HepG2 (cell line): ENCODE results near the gene RPS6KA2. TPM values are rescaled to one million over a fixed set of nuclear protein-coding genes. Genes with fewer than 3 reads are reported as not detected.

Experiments used
- ETV5 ChIP-seq: IDR thresholded peaks from 2 replicates; pipeline ENCODE4 v1.6.1; 2018; ENCODE audit warnings: missing biosample characterization, missing genetic modification reagents, inconsistent platforms, borderline replicate concordance
- MAFF ChIP-seq: IDR thresholded peaks from 2 replicates; pipeline ENCODE4 v1.6.1; 2011; ENCODE audit warnings: low read depth, low read length, improper control_type of control experiment
- MAZ ChIP-seq, 2 experiments: sonication (generic) in 1 of 2; formaldehyde crosslinking in 1 of 2; IDR thresholded peaks; 2 replicates each; pipeline versions ENCODE4 v1.5.0 to v1.6.1; 2012 to 2020; ENCODE audit warnings: low read depth in 2 of 2, mild to moderate bottlenecking in 2 of 2, borderline replicate concordance in 1 of 2, improper control_type of control experiment in 1 of 2, low read length in 1 of 2, missing genetic modification reagents in 1 of 2, moderate library complexity in 1 of 2
- PATZ1 ChIP-seq: sonication (generic); formaldehyde crosslinking; IDR thresholded peaks from 2 replicates; pipeline ENCODE4 v1.4.0; 2020; ENCODE audit warnings: missing genetic modification reagents
- SNRNP70 ChIP-seq: fragments of 200-400 bp; formaldehyde crosslinking; IDR thresholded peaks from 2 replicates; pipeline ENCODE4 v1.6.1; 2017; ENCODE audit warnings: mild to moderate bottlenecking, low read depth, low read length, moderate library complexity
- ZNF652 ChIP-seq: IDR thresholded peaks from 2 replicates; pipeline ENCODE4 v1.6.1; 2016; ENCODE audit warnings: low read depth, borderline replicate concordance
- ZNF670 ChIP-seq: sonication (generic); formaldehyde crosslinking; IDR thresholded peaks from 2 replicates; pipeline ENCODE4 v1.8.0; 2022; ENCODE audit warnings: mild to moderate bottlenecking, missing genetic modification reagents, borderline replicate concordance
- ZNF691 ChIP-seq: sonication (generic); formaldehyde crosslinking; IDR thresholded peaks from 2 replicates; pipeline ENCODE4 v1.4.0; 2020; ENCODE audit warnings: missing genetic modification reagents, low read depth, mild to moderate bottlenecking, borderline replicate concordance
- ZNF83 ChIP-seq: sonication (generic); formaldehyde crosslinking; IDR thresholded peaks from 2 replicates; pipeline ENCODE4 v1.4.0; 2020; ENCODE audit warnings: missing genetic modification reagents, mild to moderate bottlenecking, borderline replicate concordance
- polyA plus RNA-seq, 8 experiments: library from polyadenylated mRNA; depleted of rRNA in 3 of 8; stranded (reverse) in 7 of 8; unstranded in 1 of 8; fragments of >200 nt; fragmentation: Illumina TruSeq in 4 of 8; extraction: Trizol in 4 of 8; gene quantifications; 2 replicates each; pipeline versions ENCODE4 v1.2.1 to v1.2.3, GENCODE V29; 2011 to 2016; ENCODE audit warnings: low read depth in 4 of 8, missing spikeins in 1 of 8, mixed read lengths in 1 of 8; ENCODE audit not compliant: insufficient read depth in 1 of 8
- total RNA-seq, 5 experiments: library from RNA; depleted of rRNA; stranded (reverse); fragments of >200 nt; fragmentation: Illumina TruSeq; extraction: Trizol; gene quantifications; 2 replicates each; pipeline ENCODE4 v1.2.3, GENCODE V29; 2016; ENCODE audit warnings: low read depth in 1 of 5
- TF ChIP-seq, protein P1 (sequence below): sonication (generic); formaldehyde crosslinking; IDR thresholded peaks from one replicate; pipeline ENCODE4 v1.5.1; 2020; ENCODE audit warnings: mild to moderate bottlenecking, missing genetic modification reagents; ENCODE audit errors: not compliant biosample characterization
- TF ChIP-seq, protein P2 (sequence below): sonication (generic); formaldehyde crosslinking; IDR thresholded peaks from 2 replicates; pipeline ENCODE4 v1.4.0; 2020; ENCODE audit warnings: missing genetic modification reagents
- TF ChIP-seq, protein P3 (sequence below): sonication (generic); formaldehyde crosslinking; IDR thresholded peaks from 2 replicates; pipeline ENCODE4 v1.5.0; 2020; ENCODE audit warnings: mild to moderate bottlenecking, low read depth, missing genetic modification reagents, borderline replicate concordance

RPS6KA2 gene
- total and polyA plus RNA-seq, 2 of the 13 experiments (the other 11 are each of a cell fraction or from before 2014, with no cell fraction given) = 0.22 to 0.38 TPM

GRCh38 chr6:166381733-166382499 is 245.1 kb downstream of the RPS6KA2 start (continued):
- TF ChIP-seq PATZ1 (CRISPR knock-in tag) = peak; percentile 4; the same call in 1 of the 2 replicates
- TF ChIP-seq, protein P1, sequence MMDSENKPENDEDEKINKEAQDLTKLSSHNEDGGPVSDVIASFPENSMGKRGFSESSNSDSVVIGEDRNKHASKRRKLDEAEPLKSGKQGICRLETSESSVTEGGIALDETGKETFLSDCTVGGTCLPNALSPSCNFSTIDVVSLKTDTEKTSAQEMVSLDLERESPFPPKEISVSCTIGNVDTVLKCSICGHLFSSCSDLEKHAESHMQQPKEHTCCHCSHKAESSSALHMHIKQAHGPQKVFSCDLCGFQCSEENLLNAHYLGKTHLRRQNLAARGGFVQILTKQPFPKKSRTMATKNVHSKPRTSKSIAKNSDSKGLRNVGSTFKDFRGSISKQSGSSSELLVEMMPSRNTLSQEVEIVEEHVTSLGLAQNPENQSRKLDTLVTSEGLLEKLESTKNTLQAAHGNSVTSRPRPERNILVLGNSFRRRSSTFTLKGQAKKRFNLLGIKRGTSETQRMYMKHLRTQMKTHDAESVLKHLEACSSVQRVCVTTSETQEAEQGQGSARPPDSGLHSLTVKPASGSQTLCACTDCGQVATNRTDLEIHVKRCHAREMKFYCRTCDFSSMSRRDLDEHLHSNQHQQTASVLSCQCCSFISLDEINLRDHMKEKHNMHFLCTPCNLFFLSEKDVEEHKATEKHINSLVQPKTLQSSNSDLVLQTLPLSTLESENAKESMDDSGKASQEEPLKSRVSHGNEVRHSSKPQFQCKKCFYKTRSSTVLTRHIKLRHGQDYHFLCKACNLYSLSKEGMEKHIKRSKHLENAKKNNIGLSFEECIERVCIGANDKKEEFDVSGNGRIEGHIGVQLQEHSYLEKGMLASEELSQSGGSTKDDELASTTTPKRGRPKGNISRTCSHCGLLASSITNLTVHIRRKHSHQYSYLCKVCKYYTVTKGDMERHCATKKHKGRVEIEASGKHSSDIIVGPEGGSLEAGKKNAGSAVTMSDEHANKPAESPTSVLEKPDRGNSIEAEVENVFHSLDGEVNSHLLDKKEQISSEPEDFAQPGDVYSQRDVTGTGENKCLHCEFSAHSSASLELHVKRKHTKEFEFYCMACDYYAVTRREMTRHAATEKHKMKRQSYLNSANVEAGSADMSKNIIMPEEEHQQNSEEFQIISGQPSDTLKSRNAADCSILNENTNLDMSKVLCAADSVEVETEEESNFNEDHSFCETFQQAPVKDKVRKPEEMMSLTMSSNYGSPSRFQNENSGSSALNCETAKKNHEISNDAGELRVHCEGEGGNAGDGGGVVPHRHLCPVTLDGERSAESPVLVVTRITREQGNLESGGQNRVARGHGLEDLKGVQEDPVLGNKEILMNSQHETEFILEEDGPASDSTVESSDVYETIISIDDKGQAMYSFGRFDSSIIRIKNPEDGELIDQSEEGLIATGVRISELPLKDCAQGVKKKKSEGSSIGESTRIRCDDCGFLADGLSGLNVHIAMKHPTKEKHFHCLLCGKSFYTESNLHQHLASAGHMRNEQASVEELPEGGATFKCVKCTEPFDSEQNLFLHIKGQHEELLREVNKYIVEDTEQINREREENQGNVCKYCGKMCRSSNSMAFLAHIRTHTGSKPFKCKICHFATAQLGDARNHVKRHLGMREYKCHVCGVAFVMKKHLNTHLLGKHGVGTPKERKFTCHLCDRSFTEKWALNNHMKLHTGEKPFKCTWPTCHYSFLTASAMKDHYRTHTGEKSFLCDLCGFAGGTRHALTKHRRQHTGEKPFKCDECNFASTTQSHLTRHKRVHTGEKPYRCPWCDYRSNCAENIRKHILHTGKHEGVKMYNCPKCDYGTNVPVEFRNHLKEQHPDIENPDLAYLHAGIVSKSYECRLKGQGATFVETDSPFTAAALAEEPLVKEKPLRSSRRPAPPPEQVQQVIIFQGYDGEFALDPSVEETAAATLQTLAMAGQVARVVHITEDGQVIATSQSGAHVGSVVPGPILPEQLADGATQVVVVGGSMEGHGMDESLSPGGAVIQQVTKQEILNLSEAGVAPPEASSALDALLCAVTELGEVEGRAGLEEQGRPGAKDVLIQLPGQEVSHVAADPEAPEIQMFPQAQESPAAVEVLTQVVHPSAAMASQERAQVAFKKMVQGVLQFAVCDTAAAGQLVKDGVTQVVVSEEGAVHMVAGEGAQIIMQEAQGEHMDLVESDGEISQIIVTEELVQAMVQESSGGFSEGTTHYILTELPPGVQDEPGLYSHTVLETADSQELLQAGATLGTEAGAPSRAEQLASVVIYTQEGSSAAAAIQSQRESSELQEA (CRISPR knock-in tag) = peak; percentile 56
- no peak for TF ChIP-seq ZNF652 (CRISPR knock-in tag)
- TF ChIP-seq, protein P2, sequence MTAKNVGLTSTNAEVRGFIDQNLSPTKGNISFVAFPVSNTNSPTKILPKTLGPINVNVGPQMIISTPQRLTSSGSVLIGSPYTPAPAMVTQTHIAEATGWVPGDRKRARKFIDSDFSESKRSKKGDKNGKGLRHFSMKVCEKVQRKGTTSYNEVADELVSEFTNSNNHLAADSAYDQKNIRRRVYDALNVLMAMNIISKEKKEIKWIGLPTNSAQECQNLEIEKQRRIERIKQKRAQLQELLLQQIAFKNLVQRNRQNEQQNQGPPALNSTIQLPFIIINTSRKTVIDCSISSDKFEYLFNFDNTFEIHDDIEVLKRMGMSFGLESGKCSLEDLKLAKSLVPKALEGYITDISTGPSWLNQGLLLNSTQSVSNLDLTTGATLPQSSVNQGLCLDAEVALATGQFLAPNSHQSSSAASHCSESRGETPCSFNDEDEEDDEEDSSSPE (CRISPR knock-in tag) = peak; percentile 73
- TF ChIP-seq SNRNP70 = no peak
- no peak for TF ChIP-seq MAZ (IDR thresholded peaks at IDR 0.05; ENCODE audit: borderline replicate concordance, low read depth, low read length)
- TF ChIP-seq MAZ (CRISPR knock-in tag; IDR thresholded peaks at IDR 0.05; ENCODE audit: low read depth) = peak; percentile 64; the same call in 1 of the 2 replicates
- peak; percentile 88; the same call in 1 of the 2 replicates for TF ChIP-seq ZNF670 (CRISPR knock-in tag)
- TF ChIP-seq, protein P3, sequence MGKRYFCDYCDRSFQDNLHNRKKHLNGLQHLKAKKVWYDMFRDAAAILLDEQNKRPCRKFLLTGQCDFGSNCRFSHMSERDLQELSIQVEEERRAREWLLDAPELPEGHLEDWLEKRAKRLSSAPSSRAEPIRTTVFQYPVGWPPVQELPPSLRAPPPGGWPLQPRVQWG (CRISPR knock-in tag) = no peak
- no peak for TF ChIP-seq ZNF83
- peak; percentile 95; the same call in 1 of the 2 replicates for TF ChIP-seq ZNF691
- TF ChIP-seq MAFF = no peak
- peak; percentile 85 for TF ChIP-seq ETV5 (CRISPR knock-in tag)
